HL-60 (cell line): ENCODE data around the gene CD151.

Experiments used
- CTCF ChIP-seq: IDR thresholded peaks from one replicate; pipeline ENCODE4 v1.5.1; 2011; ENCODE audit warnings: low read length, control low read depth, inconsistent platforms; ENCODE audit not compliant: insufficient read depth
- GABPA ChIP-seq: IDR thresholded peaks from 2 replicates; pipeline ENCODE4 v1.6.1; 2012; ENCODE audit warnings: low read depth
- POLR2AphosphoS5 ChIP-seq: IDR thresholded peaks from 2 replicates; pipeline ENCODE4 v1.6.1; 2012; ENCODE audit warnings: low read depth
- REST ChIP-seq: IDR thresholded peaks from 2 replicates; pipeline ENCODE4 v1.6.1; 2012; ENCODE audit warnings: low read depth; ENCODE audit not compliant: insufficient replicate concordance

DNA sequence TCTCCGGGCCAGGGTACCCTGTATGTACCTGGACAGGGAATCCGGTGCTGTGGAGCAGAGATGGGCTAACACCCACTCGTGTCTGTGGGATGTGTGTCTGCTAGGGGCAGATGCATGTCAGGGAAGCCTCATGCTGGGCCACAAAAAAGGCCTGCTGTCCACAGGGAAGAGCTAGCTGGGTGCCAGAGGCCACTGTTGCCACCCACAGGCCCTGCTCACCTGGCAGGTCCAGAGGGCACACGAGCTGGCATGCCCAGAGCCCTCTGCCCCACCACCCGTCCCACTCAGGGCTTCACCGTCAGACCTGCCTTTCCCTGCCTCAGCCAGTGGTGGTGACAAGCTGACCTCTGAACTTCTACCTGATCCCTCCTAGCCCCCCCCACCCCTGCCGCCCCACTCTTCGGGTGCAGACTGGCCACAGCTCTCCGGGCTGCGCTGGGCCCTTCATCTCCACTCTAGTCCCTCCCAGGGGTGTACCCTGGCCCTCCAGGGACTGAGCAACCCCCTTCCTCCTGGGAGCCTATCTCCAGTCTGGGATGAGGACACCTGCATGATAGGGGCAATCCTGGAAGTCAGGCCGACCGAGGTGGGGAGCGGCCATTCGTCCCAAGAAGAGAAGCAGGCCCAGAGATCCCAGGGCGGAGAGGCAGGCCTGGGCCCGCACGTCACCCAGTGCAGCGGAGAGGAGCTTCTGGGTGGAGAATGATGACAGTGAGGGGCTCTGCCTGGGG is 36.0 kb upstream of the CD151 start:
- TF ChIP-seq POLR2AphosphoS5 (no peak), CTCF (no peak), GABPA (no peak), REST (no peak)
